ENCODE results near the gene LBR.
A peak's percentile ranks its signal among the peaks of the same experiment; 100 is the strongest.

The LBR gene

GRCh38 chr1:225446595-225446960 is 18.7 kb upstream of the LBR start:
- H3K4me3 ChIP-seq (ENCODE audit: low read depth, low read length) = no peak overlapping the region

- no peak overlapping the region for H3K4me3 ChIP-seq (ENCODE audit: low read depth, low read length)
Observed at GRCh38 chr1:225445639-225446594, 18.1 kb upstream of the LBR start.

- H3K4me3 ChIP-seq (ENCODE audit: low read depth, low read length) = no peak overlapping the region
Observed at GRCh38 chr1:225442123-225442505, 14.3 kb upstream of the LBR start.

GRCh38 chr1:225441314-225442122 is 13.7 kb upstream of the LBR start:
- no peak overlapping the region for H3K4me3 ChIP-seq (ENCODE audit: low read depth, low read length)

GRCh38 chr1:225440380-225441221 is 12.8 kb upstream of the LBR start:
- H3K4me3 ChIP-seq (ENCODE audit: low read depth, low read length) = no peak overlapping the region

GRCh38 chr1:225437710-225438437 is 10.0 kb upstream of the LBR start:
- no peak overlapping the region for H3K4me3 ChIP-seq (ENCODE audit: low read depth, low read length)

- H3K4me3 ChIP-seq (ENCODE audit: low read depth, low read length) = no peak overlapping the region
Observed at GRCh38 chr1:225435957-225436392, 8.1 kb upstream of the LBR start.

GRCh38 chr1:225435487-225435886 is 7.6 kb upstream of the LBR start:
- no peak overlapping the region for H3K4me3 ChIP-seq (ENCODE audit: low read depth, low read length)

- H3K4me3 ChIP-seq (ENCODE audit: low read depth, low read length) = no peak overlapping the region
Observed at GRCh38 chr1:225435076-225435475, 7.2 kb upstream of the LBR start.

- H3K4me3 ChIP-seq (ENCODE audit: low read depth, low read length) = no peak overlapping the region
Observed at GRCh38 chr1:225434046-225434445, 6.2 kb upstream of the LBR start.

- H3K4me3 ChIP-seq (ENCODE audit: low read depth, low read length) = no peak overlapping the region
Observed at GRCh38 chr1:225431081-225431863, 3.4 kb upstream of the LBR start.

- no peak overlapping the region for H3K4me3 ChIP-seq (ENCODE audit: low read depth, low read length)
Observed at GRCh38 chr1:225430301-225430700, 2.5 kb upstream of the LBR start.

- H3K4me3 ChIP-seq (ENCODE audit: low read depth, low read length) = peak overlapping the region; percentile 60
Observed at GRCh38 chr1:225428881-225429455, 1.1 kb upstream of the LBR start.

GRCh38 chr1:225428068-225428880 is 436 bp upstream of the LBR start:
- H3K4me3 ChIP-seq (ENCODE audit: low read depth, low read length) = peak overlapping the region; percentile 84

GRCh38 chr1:225426395-225427234 is 1.2 kb downstream of the LBR start:
- H3K4me3 ChIP-seq (ENCODE audit: low read depth, low read length) = peak overlapping the region; percentile 84

GRCh38 chr1:225425201-225425786 is 2.5 kb downstream of the LBR start:
- H3K4me3 ChIP-seq (ENCODE audit: low read depth, low read length) = no peak overlapping the region

GRCh38 chr1:225424562-225425200 is 3.2 kb downstream of the LBR start:
- no peak overlapping the region for H3K4me3 ChIP-seq (ENCODE audit: low read depth, low read length)
